KBM-7 (cell line): ENCODE results near the gene SGK1.
"Not testable (repeated sequence)": the region's sequence is repeated elsewhere in the genome, so short reads cannot be mapped to it uniquely, and the experiment has no call there.

Experiments used
- DNase-seq: peaks from one replicate; pipeline ENCODE4 v3.0.0-alpha.2; 2015
- in situ Hi-C: fragments of 300-500 bp; cut with MboI; formaldehyde crosslinking; loops from 2 replicates; pipeline ENCODE4 v1.14.3; 2020; ENCODE audit warnings: low sequenced_read_pairs, low pct_unique_long_range_greater_than_20kb, mixed read lengths

SGK1 gene

GRCh38 chr6:134238960-134239795, 78.7 kb downstream of the SGK1 start:
- no peak for DNase-seq
- in situ Hi-C loops: no loop called here

DNA sequence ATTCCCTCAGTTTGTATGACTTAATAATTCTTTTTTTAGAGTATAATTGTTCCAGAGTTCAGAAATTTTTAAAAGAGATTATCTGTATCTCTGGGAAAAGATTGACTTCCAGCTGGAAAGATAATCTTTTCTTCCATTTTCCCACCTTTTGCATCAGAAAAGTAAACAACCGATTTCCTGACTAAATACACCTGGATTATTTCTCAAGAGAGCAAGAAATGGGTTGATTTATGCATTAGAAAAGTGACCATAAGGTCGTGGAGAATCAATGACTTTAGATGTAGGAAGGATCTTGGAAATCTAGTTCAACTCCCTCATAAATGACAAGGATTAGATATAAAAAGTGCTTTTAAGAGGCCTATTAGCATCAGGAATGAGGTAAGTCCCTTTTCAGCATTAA, 79.9 kb downstream of the SGK1 start:
- in situ Hi-C loops: no loop called here
- no peak for DNase-seq

DNA sequence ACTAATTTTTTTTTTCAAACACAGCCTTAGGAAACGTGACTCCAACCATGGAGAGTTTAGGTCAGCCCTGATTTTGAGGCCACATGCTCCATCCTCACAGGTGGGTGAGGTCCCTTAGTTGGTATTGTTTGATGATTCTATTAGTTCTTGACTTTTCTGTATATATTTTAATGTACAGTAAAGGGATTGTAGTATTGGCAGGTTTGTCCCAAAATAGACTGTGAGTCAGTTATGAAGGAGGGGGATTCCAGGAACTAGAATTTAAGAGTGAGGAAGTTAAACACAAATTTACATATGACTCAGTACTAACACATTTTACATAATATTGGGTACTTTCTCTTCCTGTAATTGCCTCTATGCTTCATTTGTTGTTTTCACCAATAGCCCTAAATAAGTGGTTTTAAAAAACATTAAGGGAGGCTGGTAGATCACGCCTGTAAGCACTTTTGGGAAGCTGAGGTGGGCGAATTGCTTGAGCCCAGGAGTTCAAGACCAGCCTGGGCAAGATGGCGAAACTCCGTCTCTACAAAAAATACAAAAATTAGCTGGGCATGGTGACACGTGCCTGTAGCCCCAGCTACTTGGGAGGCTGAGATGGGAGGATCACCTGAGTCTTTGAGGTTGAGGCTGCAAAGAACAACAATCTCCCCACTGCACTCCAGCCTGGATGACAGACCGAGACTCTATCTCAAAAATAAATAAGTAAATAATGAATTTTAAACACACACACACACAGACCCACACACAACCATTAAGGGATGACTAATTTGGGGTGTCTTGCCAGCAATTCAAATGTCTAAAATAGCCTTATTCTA, 81.8 kb downstream of the SGK1 start:
- peak; percentile 49 for DNase-seq
- in situ Hi-C loops: no loop called here

DNA sequence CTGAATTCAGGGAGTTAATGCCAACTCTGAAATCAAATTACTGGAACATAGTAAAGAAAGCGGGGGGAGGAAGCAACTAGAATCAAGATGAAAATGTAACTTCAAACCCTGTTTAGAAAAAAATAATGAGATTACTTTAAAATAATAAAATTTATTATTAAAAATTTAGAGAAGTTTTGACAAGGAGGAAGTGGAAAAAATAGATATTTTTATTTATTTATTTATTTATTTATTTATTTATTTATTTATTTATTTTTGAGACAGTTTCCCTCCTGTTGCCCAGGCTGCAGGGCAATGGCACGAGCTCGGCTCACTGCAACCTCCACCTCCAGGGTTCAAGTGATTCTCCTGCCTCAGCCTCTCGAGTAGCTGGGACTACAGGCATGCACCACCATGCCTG, 82.6 kb downstream of the SGK1 start:
- DNase-seq, in situ Hi-C loops: not testable (repeated sequence)

GRCh38 chr6:134233180-134233955, 84.5 kb downstream of the SGK1 start:
- in situ Hi-C loops: no loop called here
- no peak for DNase-seq

- DNase-seq: no peak
- in situ Hi-C loops: no loop called here
Measured at GRCh38 chr6:134230940-134231339, 87.0 kb downstream of the SGK1 start.

- in situ Hi-C loops: no loop called here
- peak; percentile 61 for DNase-seq
Measured at GRCh38 chr6:134230087-134230700, 87.7 kb downstream of the SGK1 start.

- in situ Hi-C loops: no loop called here
- no peak for DNase-seq
Measured at GRCh38 chr6:134229520-134229919, 88.4 kb downstream of the SGK1 start.

- in situ Hi-C loops: no loop called here
- no peak for DNase-seq
Measured at GRCh38 chr6:134223796-134224420, 94.0 kb downstream of the SGK1 start.

- DNase-seq: no peak
- in situ Hi-C loops: no loop called here
Measured at GRCh38 chr6:134221250-134221649, 96.7 kb downstream of the SGK1 start.

DNA sequence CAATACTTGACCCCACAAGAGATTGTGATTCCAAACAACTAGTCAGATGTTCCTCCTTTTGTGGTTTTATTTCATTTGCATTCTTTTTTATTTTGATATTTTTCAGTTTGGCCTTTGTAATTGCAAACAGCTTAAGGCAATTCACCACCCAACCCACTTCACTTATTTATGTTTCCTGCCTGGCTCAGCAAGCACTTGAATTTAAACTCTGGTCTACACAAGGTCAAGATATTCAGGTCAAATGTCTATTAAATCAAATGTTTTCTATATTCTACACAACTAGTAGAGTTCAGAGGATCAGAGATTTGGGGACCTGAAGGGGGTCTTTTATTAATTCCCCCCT, 100.1 kb downstream of the SGK1 start:
- in situ Hi-C loops: no loop called here
- DNase-seq: no peak

- in situ Hi-C loops: no loop called here
- DNase-seq: no peak
Measured at GRCh38 chr6:134217105-134217797, 100.7 kb downstream of the SGK1 start.

GRCh38 chr6:134216301-134217010, 101.5 kb downstream of the SGK1 start:
- DNase-seq: peak; percentile 9
- in situ Hi-C loops: no loop called here

GRCh38 chr6:134213410-134213809, 104.5 kb downstream of the SGK1 start:
- DNase-seq, in situ Hi-C loops: not testable (repeated sequence)

DNA sequence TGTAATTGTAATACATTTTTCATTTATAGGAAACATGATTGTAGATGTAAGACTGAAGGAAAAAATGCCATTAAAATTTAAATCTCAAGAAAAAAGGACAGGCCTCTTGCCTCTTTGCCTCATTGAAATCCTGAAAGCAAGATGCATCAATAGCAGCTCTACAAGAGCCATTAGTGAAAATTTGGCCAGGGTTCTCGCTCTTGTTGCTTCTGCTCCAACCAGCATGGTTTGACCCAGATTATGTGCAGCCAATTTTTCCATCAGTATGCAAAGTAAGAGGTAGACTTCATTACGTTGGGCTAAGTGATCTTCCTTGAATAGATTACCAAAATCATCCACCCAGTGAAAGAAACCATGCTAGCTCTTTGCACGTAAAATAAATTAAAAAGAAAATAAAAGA, 106.6 kb downstream of the SGK1 start:
- no peak for DNase-seq
- in situ Hi-C loops: no loop called here

DNA sequence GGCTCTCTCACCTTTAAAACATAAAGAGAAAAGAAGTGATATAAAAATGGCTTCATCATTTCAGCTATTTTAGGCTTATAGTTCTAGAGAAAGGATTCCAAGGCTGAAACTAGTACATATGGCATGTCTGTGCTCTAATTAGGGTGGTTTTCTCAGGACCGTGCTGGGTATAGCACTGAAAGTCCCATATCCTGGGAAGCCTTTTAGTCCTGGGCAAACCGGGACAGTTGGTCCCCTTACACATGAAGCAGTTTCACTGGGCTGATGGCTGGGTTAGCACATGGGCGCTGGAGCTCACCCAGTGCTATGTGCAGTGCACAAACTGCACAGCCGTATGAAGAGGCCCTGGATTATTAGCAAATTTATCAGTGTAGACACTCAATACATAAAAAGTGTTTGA, 110.5 kb downstream of the SGK1 start:
- in situ Hi-C loops: no loop called here
- DNase-seq: no peak

- no peak for DNase-seq
- in situ Hi-C loops: no loop called here
Measured at GRCh38 chr6:134205366-134205765, 112.5 kb downstream of the SGK1 start.

GRCh38 chr6:134204759-134205158, 113.2 kb downstream of the SGK1 start:
- DNase-seq, in situ Hi-C loops: not testable (repeated sequence)
